22Rv1 (cell line): ENCODE data around the gene MAP3K14.

Experiments used
- ZFX ChIP-seq: fragments of 450-650 bp; IDR thresholded peaks from 2 replicates; pipeline ENCODE4 v1.6.1; 2017; ENCODE audit warnings: antibody characterized with exemption, borderline replicate concordance
- TF ChIP-seq, protein P1 (sequence below): fragments of 450-650 bp; IDR thresholded peaks from 2 replicates; pipeline ENCODE4 v1.5.1; 2017; ENCODE audit warnings: mild to moderate bottlenecking

GRCh38 chr17:45279898-45280297 is 36.9 kb downstream of the MAP3K14 start:
- TF ChIP-seq, protein P1, sequence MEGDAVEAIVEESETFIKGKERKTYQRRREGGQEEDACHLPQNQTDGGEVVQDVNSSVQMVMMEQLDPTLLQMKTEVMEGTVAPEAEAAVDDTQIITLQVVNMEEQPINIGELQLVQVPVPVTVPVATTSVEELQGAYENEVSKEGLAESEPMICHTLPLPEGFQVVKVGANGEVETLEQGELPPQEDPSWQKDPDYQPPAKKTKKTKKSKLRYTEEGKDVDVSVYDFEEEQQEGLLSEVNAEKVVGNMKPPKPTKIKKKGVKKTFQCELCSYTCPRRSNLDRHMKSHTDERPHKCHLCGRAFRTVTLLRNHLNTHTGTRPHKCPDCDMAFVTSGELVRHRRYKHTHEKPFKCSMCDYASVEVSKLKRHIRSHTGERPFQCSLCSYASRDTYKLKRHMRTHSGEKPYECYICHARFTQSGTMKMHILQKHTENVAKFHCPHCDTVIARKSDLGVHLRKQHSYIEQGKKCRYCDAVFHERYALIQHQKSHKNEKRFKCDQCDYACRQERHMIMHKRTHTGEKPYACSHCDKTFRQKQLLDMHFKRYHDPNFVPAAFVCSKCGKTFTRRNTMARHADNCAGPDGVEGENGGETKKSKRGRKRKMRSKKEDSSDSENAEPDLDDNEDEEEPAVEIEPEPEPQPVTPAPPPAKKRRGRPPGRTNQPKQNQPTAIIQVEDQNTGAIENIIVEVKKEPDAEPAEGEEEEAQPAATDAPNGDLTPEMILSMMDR: no peak
- no peak for TF ChIP-seq ZFX
